ENCODE measurements around the gene SPCS3.

Gene SPCS3

GRCh38 chr4:176303938-176304337 is 15.8 kb upstream of the SPCS3 start:
- TF ChIP-seq CTCF (IDR thresholded peaks at IDR 0.05) (no peak), ZFX (IDR thresholded peaks at IDR 0.05; ENCODE audit: borderline replicate concordance) (no peak)
- H3K27ac ChIP-seq = no peak overlapping the region

DNA sequence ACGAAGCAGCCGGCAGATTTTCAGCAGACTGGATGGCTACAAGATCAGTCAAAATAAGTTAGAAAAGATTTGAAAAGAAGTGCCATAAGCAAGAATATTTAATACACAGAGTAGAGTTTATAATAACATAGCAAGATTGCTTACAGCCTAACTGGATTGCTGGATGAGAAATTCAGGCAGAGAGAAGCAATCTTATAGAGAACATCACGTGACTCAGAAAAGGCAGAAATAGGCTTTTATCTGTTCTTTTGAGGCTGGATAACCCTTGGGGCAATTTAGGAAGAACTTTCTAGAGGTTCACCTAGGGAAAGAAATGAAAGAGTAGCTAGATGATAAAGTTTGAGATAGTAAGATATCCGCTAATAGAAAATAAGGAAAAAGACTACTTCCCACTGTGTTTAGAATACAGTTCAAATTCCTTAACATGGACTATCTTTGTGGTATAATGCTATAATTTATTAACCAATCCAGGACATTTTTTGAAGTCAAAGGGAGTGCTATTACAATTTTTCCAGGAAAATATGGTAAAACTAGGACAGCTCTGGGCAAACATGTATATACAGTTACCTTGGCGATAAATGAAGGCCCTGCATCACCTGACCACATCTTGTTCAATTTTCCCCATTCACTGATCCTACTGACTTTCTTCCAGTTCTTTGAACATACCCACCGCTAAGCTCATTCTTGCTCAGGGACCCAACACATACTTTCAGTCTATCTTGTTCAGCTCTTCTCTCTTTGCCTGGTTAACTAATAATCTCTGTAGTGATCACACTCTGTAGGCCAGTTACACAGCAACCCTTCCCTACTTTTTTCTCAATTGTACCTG is 12.7 kb upstream of the SPCS3 start:
- TF ChIP-seq ZFX (IDR thresholded peaks at IDR 0.05; ENCODE audit: borderline replicate concordance) = no peak
- no peak overlapping the region for H3K27ac ChIP-seq

- no peak for TF ChIP-seq ZFX (IDR thresholded peaks at IDR 0.05; ENCODE audit: borderline replicate concordance)
- no peak for TF ChIP-seq CTCF (IDR thresholded peaks at IDR 0.05)
- no peak overlapping the region for H3K27ac ChIP-seq
These were observed 12.2 kb upstream of the SPCS3 start for GRCh38 chr4:176307666-176307930.

GRCh38 chr4:176308441-176308840 is 11.3 kb upstream of the SPCS3 start:
- H3K27ac ChIP-seq = no peak overlapping the region
- TF ChIP-seq ZFX (IDR thresholded peaks at IDR 0.05; ENCODE audit: borderline replicate concordance) = no peak
- TF ChIP-seq CTCF (IDR thresholded peaks at IDR 0.05) = no peak

DNA sequence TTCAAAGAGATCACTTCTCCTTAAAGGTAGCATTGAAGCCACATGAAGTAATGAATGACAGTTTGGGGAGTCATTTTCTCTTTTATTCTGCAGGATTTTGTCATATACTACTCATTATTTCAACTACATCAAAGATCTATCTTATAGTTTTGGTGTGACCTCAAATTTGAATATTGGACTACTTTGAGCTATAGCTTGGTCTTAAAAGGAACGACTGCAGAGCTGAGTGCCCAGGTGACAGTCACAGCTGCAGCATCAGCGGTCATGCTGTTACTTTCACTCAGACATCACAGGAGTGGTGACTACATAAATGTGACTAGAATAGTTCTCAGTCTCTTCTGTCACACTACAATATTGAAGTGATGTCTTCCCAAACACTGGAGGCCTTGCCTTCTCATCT is 10.7 kb upstream of the SPCS3 start:
- TF ChIP-seq ZFX (IDR thresholded peaks at IDR 0.05; ENCODE audit: borderline replicate concordance) (no peak), CTCF (IDR thresholded peaks at IDR 0.05) (no peak)
- H3K27ac ChIP-seq = no peak overlapping the region

- H3K27ac ChIP-seq = no peak overlapping the region
- TF ChIP-seq ZFX (IDR thresholded peaks at IDR 0.05; ENCODE audit: borderline replicate concordance) (no peak), CTCF (IDR thresholded peaks at IDR 0.05) (no peak)
These were observed 10.0 kb upstream of the SPCS3 start for GRCh38 chr4:176309772-176310171.

- TF ChIP-seq CTCF (IDR thresholded peaks at IDR 0.05) (no peak), ZFX (IDR thresholded peaks at IDR 0.05; ENCODE audit: borderline replicate concordance) (no peak)
- H3K27ac ChIP-seq = no peak overlapping the region
These were observed 6.0 kb upstream of the SPCS3 start for GRCh38 chr4:176313596-176314336.

All from 22Rv1 (cell line).